HL-60 (cell line): Measurements from ENCODE around the gene ZNF549.
A peak's percentile ranks its signal among the peaks of the same experiment; 100 is the strongest.

ENCODE experiments used
- DNase-seq, 2 experiments: peaks; one replicate each; pipeline ENCODE4 v3.0.0-alpha.2; 2010 to 2020; ENCODE audit warnings: low read depth in 1 of 2, low spot score in 1 of 2
- H3K27ac ChIP-seq: fragments of 250-450 bp; sonication (Bioruptor Pico); replicated peaks from 2 replicates; pipeline ENCODE4 v1.5.1; 2020; ENCODE audit warnings: mild to moderate bottlenecking, moderate library complexity
- H3K27me3 ChIP-seq: fragments of 250-450 bp; sonication (Bioruptor Pico); 2 replicates; pipeline ENCODE4 v1.5.1; 2021; ENCODE audit warnings: mild to moderate bottlenecking, moderate library complexity; ENCODE audit not compliant: insufficient read depth, poor library complexity, severe bottlenecking
- H3K4me3 ChIP-seq: replicated peaks from 2 replicates; pipeline ENCODE4 v1.5.1; 2011; ENCODE audit warnings: mild to moderate bottlenecking, control low read depth, low read length; ENCODE audit not compliant: insufficient read depth
- CTCF ChIP-seq: IDR thresholded peaks from one replicate; pipeline ENCODE4 v1.5.1; 2011; ENCODE audit warnings: low read length, control low read depth, inconsistent platforms; ENCODE audit not compliant: insufficient read depth
- GABPA ChIP-seq: IDR thresholded peaks from 2 replicates; pipeline ENCODE4 v1.6.1; 2012; ENCODE audit warnings: low read depth
- POLR2AphosphoS5 ChIP-seq: IDR thresholded peaks from 2 replicates; pipeline ENCODE4 v1.6.1; 2012; ENCODE audit warnings: low read depth
- REST ChIP-seq: IDR thresholded peaks from 2 replicates; pipeline ENCODE4 v1.6.1; 2012; ENCODE audit warnings: low read depth; ENCODE audit not compliant: insufficient replicate concordance
- SPI1 ChIP-seq: IDR thresholded peaks from 2 replicates; pipeline ENCODE4 v1.6.1; 2012; ENCODE audit warnings: low read depth, mild to moderate bottlenecking, borderline replicate concordance

ZNF549 gene

GRCh38 chr19:57559008-57559403, 31.9 kb downstream of the ZNF549 start:
- Histone ChIP-seq H3K4me3 (peak overlapping the region; percentile 99), H3K27ac (peak overlapping the region; percentile 86), H3K27me3 (no peaks in the 10 kb centered on the region)
- DNase-seq, result peak in 1 of 2 experiments; percentile 48
- TF ChIP-seq REST (no peak), GABPA (no peak), SPI1 (no peak), CTCF (no peak), POLR2AphosphoS5 (no peak)

- TF ChIP-seq REST (peak; percentile 38), CTCF (no peak), GABPA (peak; percentile 97), POLR2AphosphoS5 (peak; percentile 76; the same call in 1 of the 2 replicates)
- no peaks in the 10 kb centered on the region for H3K27me3 ChIP-seq
- DNase-seq, result peak; percentile 85 to 92
- H3K27ac ChIP-seq, result peak within 1 kb of the TSS; percentile 86
- H3K4me3 ChIP-seq, result peak within 1 kb of the TSS; percentile 99
Measured at GRCh38 chr19:57559404-57560025, 32.4 kb downstream of the ZNF549 start, which contains the start of gene ZNF550. TSS of gene ZNF550 (minus strand) at chr19:57559863. CDS start at chr19:57559682, 181 bp downstream.

GRCh38 chr19:57560049-57560491, 32.9 kb downstream of the ZNF549 start:
- no peak for DNase-seq
- H3K27ac ChIP-seq, result peak overlapping the region; percentile 86
- TF ChIP-seq GABPA (no peak), REST (no peak), CTCF (no peak), SPI1 (no peak), POLR2AphosphoS5 (no peak)
- no peaks in the 10 kb centered on the region for H3K27me3 ChIP-seq
- H3K4me3 ChIP-seq, result peak overlapping the region; percentile 99
